Tibial nerve (tissue), 4 donors: ENCODE measurements around the gene LRRC40. TPM values are rescaled to one million over a fixed set of nuclear protein-coding genes. Genes with fewer than 3 reads are reported as not detected.
A peak's percentile ranks its signal among the peaks of the same experiment; 100 is the strongest.

ENCODE experiments used
- DNase-seq, 2 donors: peaks; one replicate each; pipeline ENCODE4 v3.0.0-alpha.2; 2019; ENCODE audit warnings: low spot score in 2 of 2
- H3K27ac ChIP-seq, 4 donors: fragments of 200-600 bp; sonication (generic) in 3 of 4; one replicate each; pipeline ENCODE4 v1.5.1; 2017 to 2019; ENCODE audit warnings: mild to moderate bottlenecking in 1 of 4
- H3K27me3 ChIP-seq, 2 donors: fragments of 200-600 bp; sonication (generic) in 1 of 2; one replicate each; pipeline versions ENCODE4 v1.5.1 to v1.6.0; 2017 to 2019
- H3K36me3 ChIP-seq, 3 donors: fragments of 200-600 bp; sonication (generic); one replicate each; pipeline ENCODE4 v1.5.1; 2018 to 2019
- H3K4me1 ChIP-seq, 4 donors: fragments of 200-600 bp; sonication (generic) in 3 of 4; one replicate each; pipeline ENCODE4 v1.5.1; 2017 to 2019
- H3K4me3 ChIP-seq, 4 donors: fragments of 200-600 bp; sonication (generic) in 3 of 4; one replicate each; pipeline ENCODE4 v1.5.1; 2017 to 2019; ENCODE audit warnings: mild to moderate bottlenecking in 1 of 4, moderate library complexity in 1 of 4
- H3K9me3 ChIP-seq, 4 donors: fragments of 200-600 bp; sonication (generic) in 3 of 4; one replicate each; pipeline ENCODE4 v1.5.1; 2017 to 2019
- EP300 ChIP-seq, 2 donors: sonication (generic); formaldehyde crosslinking; IDR thresholded peaks; one replicate each; pipeline ENCODE4 v1.6.1; 2017; ENCODE audit warnings: antibody characterized with exemption in 2 of 2, mild to moderate bottlenecking in 1 of 2
- POLR2A ChIP-seq, 2 donors: fragments of 450-650 bp; IDR thresholded peaks; one replicate each; pipeline ENCODE4 v1.6.1; 2017; ENCODE audit warnings: antibody characterized with exemption in 2 of 2, mild to moderate bottlenecking in 2 of 2, moderate library complexity in 2 of 2
- WGBS, 2 donors: methylation state at CpG; one replicate each; pipeline ENCODE4 v1.1.5; 2018; 5-methylcytosine and 5-hydroxymethylcytosine counted together
- total RNA-seq, 4 donors: library from RNA; depleted of rRNA; stranded (reverse); fragments of >200 nt; gene quantifications; one replicate each; pipeline ENCODE4 v1.1.0, GENCODE V29; 2016
- TF ChIP-seq, protein P1 (sequence below), 5 experiments: fragments of 200-600 bp in 3 of 5; fragments of 450-650 bp in 2 of 5; sonication (generic) in 3 of 5; IDR thresholded peaks; one replicate each; pipeline ENCODE4 v1.5.1; 2016 to 2019; ENCODE audit warnings: antibody characterized with exemption in 5 of 5, mild to moderate bottlenecking in 3 of 5, moderate library complexity in 2 of 5

Gene LRRC40
- total RNA-seq, 4 donors from 2014 or later, result 8.2 to 14.2 (median 10.2) TPM

DNA sequence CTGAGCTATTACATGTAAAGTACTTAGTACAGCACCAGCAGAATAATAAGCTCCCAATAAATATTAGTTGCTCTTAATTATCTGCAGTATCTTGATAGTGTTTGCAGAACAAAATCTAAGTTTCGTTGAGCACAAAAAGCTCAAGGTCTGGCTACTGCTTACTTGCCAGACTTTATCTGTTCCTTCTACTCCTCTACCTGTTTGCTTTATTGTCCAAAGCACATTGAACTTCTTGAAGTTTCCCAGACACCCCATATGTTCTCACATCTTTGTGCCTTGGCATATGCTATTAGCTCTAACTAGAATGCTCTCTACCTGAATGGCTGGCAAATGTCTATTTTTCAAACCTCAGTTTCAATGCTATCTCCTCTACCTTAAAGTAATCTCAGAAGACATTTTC lies 54.9 kb downstream of the LRRC40 start:
- WGBS, 2 donors, result 87 to 92% methylated on average over 1 of the region's 1 CpG
- DNase-seq, result no peak
- Histone ChIP-seq H3K4me1 (no peaks in the 10 kb centered on the region), H3K27ac (no peak overlapping the region), H3K4me3 (no peak overlapping the region), H3K36me3 (peaks cover 0 to 55% (median 0%) of the 10 kb centered on the region in 3 donors), H3K9me3 (no peaks in the 10 kb centered on the region), H3K27me3 (no peaks in the 10 kb centered on the region)
- TF ChIP-seq, protein P1, sequence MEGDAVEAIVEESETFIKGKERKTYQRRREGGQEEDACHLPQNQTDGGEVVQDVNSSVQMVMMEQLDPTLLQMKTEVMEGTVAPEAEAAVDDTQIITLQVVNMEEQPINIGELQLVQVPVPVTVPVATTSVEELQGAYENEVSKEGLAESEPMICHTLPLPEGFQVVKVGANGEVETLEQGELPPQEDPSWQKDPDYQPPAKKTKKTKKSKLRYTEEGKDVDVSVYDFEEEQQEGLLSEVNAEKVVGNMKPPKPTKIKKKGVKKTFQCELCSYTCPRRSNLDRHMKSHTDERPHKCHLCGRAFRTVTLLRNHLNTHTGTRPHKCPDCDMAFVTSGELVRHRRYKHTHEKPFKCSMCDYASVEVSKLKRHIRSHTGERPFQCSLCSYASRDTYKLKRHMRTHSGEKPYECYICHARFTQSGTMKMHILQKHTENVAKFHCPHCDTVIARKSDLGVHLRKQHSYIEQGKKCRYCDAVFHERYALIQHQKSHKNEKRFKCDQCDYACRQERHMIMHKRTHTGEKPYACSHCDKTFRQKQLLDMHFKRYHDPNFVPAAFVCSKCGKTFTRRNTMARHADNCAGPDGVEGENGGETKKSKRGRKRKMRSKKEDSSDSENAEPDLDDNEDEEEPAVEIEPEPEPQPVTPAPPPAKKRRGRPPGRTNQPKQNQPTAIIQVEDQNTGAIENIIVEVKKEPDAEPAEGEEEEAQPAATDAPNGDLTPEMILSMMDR (IDR thresholded peaks at IDR 0.05), result no peak
- TF ChIP-seq POLR2A (IDR thresholded peaks at IDR 0.05), result no peak
- TF ChIP-seq EP300 (IDR thresholded peaks at IDR 0.05), result no peak

- no peak for DNase-seq
- TF ChIP-seq EP300 (IDR thresholded peaks at IDR 0.05) (no peak), POLR2A (IDR thresholded peaks at IDR 0.05) (no peak)
- TF ChIP-seq, protein P1 (IDR thresholded peaks at IDR 0.05), result no peak
- H3K27ac ChIP-seq, result no peak overlapping the region
Measured at GRCh38 chr1:70146488-70146887, 58.9 kb downstream of the LRRC40 start.

DNA sequence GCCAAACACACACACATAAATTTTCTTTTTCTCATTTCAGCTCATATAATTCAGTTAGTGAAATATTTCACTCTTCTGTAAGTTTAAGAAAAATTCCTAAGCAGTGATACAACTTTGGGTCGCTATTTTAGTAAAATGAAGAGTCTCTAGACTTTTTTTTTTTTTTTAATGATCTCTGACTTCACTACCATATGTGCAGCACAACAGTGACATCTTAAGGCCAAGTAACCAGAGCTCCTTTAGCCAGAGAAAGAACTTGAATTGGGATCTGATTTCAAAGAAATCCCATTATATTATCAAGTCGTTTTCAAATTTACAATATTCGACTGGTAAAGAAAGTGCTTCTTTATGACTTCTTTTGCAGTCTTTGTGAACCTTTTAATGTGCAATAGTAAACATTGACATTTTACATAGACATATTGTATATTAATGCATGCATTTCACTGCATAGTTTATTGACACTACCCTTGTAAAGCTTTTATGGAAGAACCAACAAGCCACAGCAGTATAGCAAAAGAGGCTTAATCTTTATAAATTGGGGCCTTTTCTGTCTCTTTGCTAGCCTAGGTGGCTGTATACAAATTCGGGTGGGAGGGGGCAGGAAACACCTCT lies 62.2 kb downstream of the LRRC40 start:
- Histone ChIP-seq H3K36me3 (peaks cover 0 to 29% (median 0%) of the 10 kb centered on the region in 3 donors), H3K4me3 (no peak overlapping the region), H3K27me3 (no peaks in the 10 kb centered on the region), H3K27ac (no peak overlapping the region), H3K4me1 (peaks cover 0 to 31% (median 4%) of the 10 kb centered on the region in 4 donors), H3K9me3 (no peaks in the 10 kb centered on the region)
- TF ChIP-seq POLR2A (IDR thresholded peaks at IDR 0.05), result no peak
- no peak for TF ChIP-seq EP300 (IDR thresholded peaks at IDR 0.05)
- TF ChIP-seq, protein P1 (IDR thresholded peaks at IDR 0.05), result no peak
- no peak for DNase-seq
- 37 to 42% methylated on average over 4 of the region's 4 CpGs for WGBS, 2 donors

More at GRCh38 chr1:70146488-70146887, 58.9 kb downstream of the LRRC40 start:
- Histone ChIP-seq H3K27me3 (no peaks in the 10 kb centered on the region), H3K36me3 (peaks cover 0 to 50% (median 0%) of the 10 kb centered on the region in 3 donors), H3K4me3 (no peak overlapping the region), H3K4me1 (peaks cover 0 to 14% (median 0%) of the 10 kb centered on the region in 4 donors), H3K9me3 (no peaks in the 10 kb centered on the region)

GRCh38 chr1:70142075-70142474 lies 63.3 kb downstream of the LRRC40 start:
- H3K4me3 ChIP-seq, result no peak overlapping the region
- WGBS, 2 donors, result 34 to 45% methylated on average over 2 of the region's 2 CpGs
- H3K27ac ChIP-seq, result no peak overlapping the region
- no peaks in the 10 kb centered on the region for H3K27me3 ChIP-seq
- peaks cover 0 to 31% (median 4%) of the 10 kb centered on the region in 4 donors for H3K4me1 ChIP-seq
- no peak for DNase-seq
- H3K36me3 ChIP-seq, result peaks cover 0 to 25% (median 0%) of the 10 kb centered on the region in 3 donors
- H3K9me3 ChIP-seq, result no peaks in the 10 kb centered on the region
- TF ChIP-seq POLR2A (IDR thresholded peaks at IDR 0.05) (no peak), EP300 (IDR thresholded peaks at IDR 0.05) (no peak)
- TF ChIP-seq, protein P1 (IDR thresholded peaks at IDR 0.05), result peak in 1 of 5 experiments; percentile 28

GRCh38 chr1:70140894-70141293 lies 64.5 kb downstream of the LRRC40 start:
- TF ChIP-seq EP300 (IDR thresholded peaks at IDR 0.05) (no peak), POLR2A (IDR thresholded peaks at IDR 0.05) (no peak)
- TF ChIP-seq, protein P1 (IDR thresholded peaks at IDR 0.05), result no peak
- no peak overlapping the region for H3K4me3 ChIP-seq
- no peaks in the 10 kb centered on the region for H3K9me3 ChIP-seq
- peaks cover 0 to 13% (median 0%) of the 10 kb centered on the region in 3 donors for H3K36me3 ChIP-seq
- peak overlapping the region in 1 of 4 donors; percentile 15 for H3K27ac ChIP-seq
- no peak for DNase-seq
- H3K27me3 ChIP-seq, result no peaks in the 10 kb centered on the region
- WGBS, 2 donors, result 58 to 62% methylated on average over 3 of the region's 3 CpGs
- H3K4me1 ChIP-seq, result peaks cover 0 to 31% (median 4%) of the 10 kb centered on the region in 4 donors
